GM12873 (cell line): Measurements from ENCODE around the gene PGLYRP3.

Source experiments
- TF ChIP-seq, protein P1 (sequence below): IDR thresholded peaks from 2 replicates; pipeline ENCODE4 v1.5.1; 2012; ENCODE audit warnings: low read depth, mild to moderate bottlenecking, moderate library complexity, low read length, control low read depth; ENCODE audit not compliant: insufficient read depth; ENCODE audit errors: missing control alignments

PGLYRP3 gene

DNA sequence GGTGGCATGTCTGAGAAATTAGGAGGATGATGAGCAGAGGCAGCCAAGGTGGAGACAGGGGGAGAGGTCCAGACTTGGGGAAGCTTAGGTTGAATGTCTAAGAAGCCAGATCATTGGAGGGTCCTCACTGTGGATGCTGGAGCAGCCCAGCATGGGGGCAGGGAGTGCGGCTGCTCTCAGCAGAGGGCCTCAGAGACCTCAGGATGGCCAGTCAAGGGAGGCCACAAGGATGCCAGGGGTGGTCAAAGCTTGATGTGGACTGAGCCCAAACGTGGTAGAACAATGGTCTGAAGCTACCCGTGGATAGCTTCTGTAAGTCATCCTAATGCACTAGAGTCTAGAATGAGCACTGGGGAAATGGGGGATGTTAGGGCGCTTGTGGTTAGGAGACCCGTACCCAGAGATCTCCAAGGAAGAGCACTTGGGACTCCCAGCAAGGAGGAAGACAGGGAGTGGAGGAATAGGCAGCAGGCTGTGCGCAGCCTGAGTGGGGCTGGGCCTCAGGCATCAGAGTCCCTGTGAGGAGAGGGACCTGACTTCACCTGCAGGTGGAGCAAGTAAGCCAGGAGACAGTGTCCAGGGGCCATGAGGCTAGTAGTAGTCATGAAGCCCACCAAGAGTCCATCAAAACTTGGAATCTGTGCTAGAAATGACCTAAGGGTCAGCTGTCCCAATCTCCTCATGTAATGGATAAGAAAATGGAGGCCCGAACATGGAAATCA, 40.6 kb upstream of the PGLYRP3 start:
- TF ChIP-seq, protein P1, sequence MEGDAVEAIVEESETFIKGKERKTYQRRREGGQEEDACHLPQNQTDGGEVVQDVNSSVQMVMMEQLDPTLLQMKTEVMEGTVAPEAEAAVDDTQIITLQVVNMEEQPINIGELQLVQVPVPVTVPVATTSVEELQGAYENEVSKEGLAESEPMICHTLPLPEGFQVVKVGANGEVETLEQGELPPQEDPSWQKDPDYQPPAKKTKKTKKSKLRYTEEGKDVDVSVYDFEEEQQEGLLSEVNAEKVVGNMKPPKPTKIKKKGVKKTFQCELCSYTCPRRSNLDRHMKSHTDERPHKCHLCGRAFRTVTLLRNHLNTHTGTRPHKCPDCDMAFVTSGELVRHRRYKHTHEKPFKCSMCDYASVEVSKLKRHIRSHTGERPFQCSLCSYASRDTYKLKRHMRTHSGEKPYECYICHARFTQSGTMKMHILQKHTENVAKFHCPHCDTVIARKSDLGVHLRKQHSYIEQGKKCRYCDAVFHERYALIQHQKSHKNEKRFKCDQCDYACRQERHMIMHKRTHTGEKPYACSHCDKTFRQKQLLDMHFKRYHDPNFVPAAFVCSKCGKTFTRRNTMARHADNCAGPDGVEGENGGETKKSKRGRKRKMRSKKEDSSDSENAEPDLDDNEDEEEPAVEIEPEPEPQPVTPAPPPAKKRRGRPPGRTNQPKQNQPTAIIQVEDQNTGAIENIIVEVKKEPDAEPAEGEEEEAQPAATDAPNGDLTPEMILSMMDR: peak; percentile 62

GRCh38 chr1:153352523-153352922, 39.8 kb upstream of the PGLYRP3 start:
- TF ChIP-seq, protein P1: peak; percentile 88

DNA sequence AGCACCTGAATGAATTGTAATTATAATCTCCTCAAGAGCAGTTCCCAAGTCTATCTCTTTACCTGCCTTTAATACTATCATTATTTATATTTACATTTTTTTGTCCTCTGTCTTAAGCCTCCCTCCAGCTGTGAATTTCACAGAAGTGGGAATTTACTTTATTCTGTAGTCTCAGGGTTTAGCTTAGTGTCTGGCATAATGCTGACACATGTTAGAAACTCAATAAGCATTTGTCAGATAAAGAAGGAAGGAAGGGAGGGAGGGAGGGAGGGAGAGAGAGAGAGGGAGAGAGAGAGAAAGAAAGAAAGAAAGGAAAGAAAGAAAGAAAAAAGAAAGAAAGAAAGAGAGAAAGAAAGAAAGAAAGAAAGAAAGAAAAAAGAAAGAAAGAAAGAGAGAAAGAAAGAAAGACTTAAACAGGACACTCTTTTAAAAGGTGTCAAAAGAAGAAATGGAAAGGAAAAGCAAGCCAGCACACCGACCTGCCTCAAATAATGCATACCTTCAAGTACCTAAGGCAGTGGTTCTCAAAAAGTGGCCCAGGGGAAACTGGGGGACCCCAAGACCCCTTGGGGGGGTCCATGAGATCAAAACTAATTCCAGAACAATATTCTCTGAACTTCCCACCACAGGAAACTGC, 37.7 kb upstream of the PGLYRP3 start:
- TF ChIP-seq, protein P1: no peak

- TF ChIP-seq, protein P1: no peak
Observed at GRCh38 chr1:153349363-153350320, 36.9 kb upstream of the PGLYRP3 start.

DNA sequence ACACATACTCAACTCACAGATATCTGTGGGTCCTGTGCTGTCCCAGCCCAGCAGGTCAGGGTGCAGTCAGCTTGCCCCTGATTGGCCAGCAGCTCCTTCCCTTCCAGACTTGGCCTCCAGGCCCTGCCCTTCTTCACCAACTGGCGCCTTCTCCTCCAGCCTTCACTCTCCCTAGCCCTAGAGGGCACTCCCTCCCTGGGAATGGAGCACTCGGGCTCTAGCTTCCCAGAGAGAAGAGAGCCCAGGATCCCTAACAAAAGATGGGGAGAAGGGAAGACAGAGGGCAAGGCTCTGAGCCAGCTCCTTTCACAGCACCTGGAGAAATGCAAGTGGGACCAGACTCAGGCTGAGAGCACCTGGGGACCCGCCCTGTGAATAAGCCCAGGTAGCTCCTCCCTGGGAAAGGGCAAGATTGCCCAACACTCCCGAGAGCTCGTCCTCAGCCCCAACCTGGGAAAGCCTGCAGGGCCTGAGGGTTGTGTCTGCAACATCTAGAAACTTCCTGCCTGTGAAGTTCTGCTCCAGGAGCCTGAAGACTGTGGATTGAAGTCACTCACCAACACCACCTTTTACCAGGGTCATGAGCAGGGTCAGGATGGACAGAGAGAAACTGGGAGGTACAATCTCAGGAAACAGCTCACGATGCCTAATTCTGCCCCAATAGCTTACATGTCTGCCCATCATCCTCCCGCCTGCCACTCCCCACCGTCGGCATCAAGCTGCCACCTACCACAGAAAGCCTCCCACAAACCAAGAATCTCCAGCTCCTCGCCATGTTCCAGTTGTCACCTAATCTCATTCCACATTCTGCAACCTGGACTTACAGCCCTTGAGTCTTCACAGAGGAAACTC, 36.0 kb upstream of the PGLYRP3 start, which contains the start of gene PGLYRP4:
TSS of gene PGLYRP4 (minus strand) at position 331 of the 852 bp plus-strand sequence. CDS start 909 bp downstream, outside the sequence.
- TF ChIP-seq, protein P1: no peak

DNA sequence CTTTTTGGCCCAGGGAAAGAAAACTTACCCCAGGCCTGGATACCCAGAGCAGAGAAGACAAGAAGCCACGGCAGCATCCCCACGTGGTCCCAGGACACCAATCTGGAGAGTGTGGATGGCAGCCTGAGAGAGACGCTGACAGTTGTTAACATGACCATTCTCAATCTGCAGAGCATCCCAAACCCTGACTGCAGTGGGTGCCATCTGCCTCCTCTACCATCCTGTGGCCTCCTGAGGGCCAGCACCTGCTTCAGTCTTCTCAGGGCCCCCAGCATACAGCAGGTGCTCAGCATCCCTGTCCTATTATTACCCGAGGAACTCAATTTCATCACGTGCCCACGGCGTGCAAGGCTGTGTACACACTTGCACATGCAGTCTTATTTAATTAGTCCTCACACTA, 35.1 kb upstream of the PGLYRP3 start:
- TF ChIP-seq, protein P1: no peak
